COLO829 (cell line): ENCODE measurements around the gene SCN1B.
"Not testable (repeated sequence)": the region's sequence is repeated elsewhere in the genome, so short reads cannot be mapped to it uniquely, and the experiment has no call there.

Experiments
- DNase-seq: peaks from one replicate; pipeline ENCODE4 v3.0.0; 2012; ENCODE audit warnings: low spot score

Gene SCN1B

GRCh38 chr19:35000647-35001501 lies 29.4 kb upstream of the SCN1B start:
- DNase-seq: peak; percentile 16

- DNase-seq: no peak
Measured at GRCh38 chr19:35002037-35002535, 28.2 kb upstream of the SCN1B start.

GRCh38 chr19:35004517-35005255 lies 25.6 kb upstream of the SCN1B start:
- no peak for DNase-seq

GRCh38 chr19:35005256-35005977 lies 24.9 kb upstream of the SCN1B start:
- no peak for DNase-seq

- DNase-seq: not testable (repeated sequence)
Measured at GRCh38 chr19:35006007-35006341, 24.3 kb upstream of the SCN1B start.

- no peak for DNase-seq
Measured at GRCh38 chr19:35006342-35006998, 23.8 kb upstream of the SCN1B start.

GRCh38 chr19:35006999-35007365 lies 23.3 kb upstream of the SCN1B start:
- DNase-seq: no peak

- DNase-seq: not testable (repeated sequence)
Measured at GRCh38 chr19:35007427-35007826, 22.8 kb upstream of the SCN1B start.

GRCh38 chr19:35008891-35009341 lies 21.4 kb upstream of the SCN1B start:
- DNase-seq: no peak

GRCh38 chr19:35009424-35010415 lies 20.6 kb upstream of the SCN1B start:
- no peak for DNase-seq

- DNase-seq: no peak
Measured at GRCh38 chr19:35011091-35011689, 19.1 kb upstream of the SCN1B start.

GRCh38 chr19:35011737-35012682 lies 18.3 kb upstream of the SCN1B start:
- DNase-seq: no peak

GRCh38 chr19:35013041-35013819 lies 17.0 kb upstream of the SCN1B start:
- peak; percentile 63 for DNase-seq

- DNase-seq: no peak
Measured at GRCh38 chr19:35013820-35014754, 16.2 kb upstream of the SCN1B start.

GRCh38 chr19:35014774-35015173 lies 15.5 kb upstream of the SCN1B start:
- not testable (repeated sequence) for DNase-seq

- DNase-seq: peak; percentile 16
Measured at GRCh38 chr19:35015270-35015953, 14.9 kb upstream of the SCN1B start.

- no peak for DNase-seq
Measured at GRCh38 chr19:35015954-35016351, 14.3 kb upstream of the SCN1B start.
